ENCODE data around the gene EZH1.
A peak's percentile ranks its signal among the peaks of the same experiment; 100 is the strongest.

EZH1 gene

DNA sequence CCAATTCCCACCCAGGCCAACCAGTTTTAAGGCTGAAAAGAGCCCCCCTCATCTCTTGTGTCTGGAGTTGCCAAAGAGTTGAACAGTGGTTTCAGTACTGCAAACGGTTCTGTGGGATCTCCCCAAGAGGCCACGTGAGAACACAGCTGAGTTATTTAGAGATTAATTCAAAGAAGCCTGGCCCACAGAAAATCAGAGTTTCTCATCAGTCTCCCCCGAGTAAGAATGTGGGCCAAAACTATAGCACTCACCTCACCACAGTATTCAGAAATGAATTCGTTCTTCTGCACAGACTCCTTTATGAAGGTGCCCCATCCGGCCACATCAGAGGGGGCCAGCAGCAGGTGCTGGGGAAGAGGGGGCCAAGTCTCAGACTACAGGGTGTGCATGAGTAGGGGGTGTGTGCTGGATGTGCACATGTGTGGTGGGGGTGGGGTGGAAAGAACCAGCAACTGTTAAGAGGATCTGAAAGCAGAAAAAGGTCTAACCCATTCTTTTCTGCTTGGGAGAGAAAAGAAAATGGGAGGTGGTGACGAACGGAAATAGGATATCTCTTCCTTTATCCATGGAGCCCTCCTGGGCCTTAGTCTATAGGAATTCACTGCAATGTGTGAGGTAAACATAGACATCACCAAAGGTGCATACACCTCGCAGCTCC is 39.9 kb downstream of the EZH1 start:
- TF ChIP-seq, protein P1, sequence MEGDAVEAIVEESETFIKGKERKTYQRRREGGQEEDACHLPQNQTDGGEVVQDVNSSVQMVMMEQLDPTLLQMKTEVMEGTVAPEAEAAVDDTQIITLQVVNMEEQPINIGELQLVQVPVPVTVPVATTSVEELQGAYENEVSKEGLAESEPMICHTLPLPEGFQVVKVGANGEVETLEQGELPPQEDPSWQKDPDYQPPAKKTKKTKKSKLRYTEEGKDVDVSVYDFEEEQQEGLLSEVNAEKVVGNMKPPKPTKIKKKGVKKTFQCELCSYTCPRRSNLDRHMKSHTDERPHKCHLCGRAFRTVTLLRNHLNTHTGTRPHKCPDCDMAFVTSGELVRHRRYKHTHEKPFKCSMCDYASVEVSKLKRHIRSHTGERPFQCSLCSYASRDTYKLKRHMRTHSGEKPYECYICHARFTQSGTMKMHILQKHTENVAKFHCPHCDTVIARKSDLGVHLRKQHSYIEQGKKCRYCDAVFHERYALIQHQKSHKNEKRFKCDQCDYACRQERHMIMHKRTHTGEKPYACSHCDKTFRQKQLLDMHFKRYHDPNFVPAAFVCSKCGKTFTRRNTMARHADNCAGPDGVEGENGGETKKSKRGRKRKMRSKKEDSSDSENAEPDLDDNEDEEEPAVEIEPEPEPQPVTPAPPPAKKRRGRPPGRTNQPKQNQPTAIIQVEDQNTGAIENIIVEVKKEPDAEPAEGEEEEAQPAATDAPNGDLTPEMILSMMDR (IDR thresholded peaks at IDR 0.05; ENCODE audit: insufficient read depth, low read depth, low read length, missing control alignments), result no peak
- no peak overlapping the region for H3K4me3 ChIP-seq (ENCODE audit: low read depth, low read length)
- DNase-seq (ENCODE audit: low read depth), result peak; percentile 97

DNA sequence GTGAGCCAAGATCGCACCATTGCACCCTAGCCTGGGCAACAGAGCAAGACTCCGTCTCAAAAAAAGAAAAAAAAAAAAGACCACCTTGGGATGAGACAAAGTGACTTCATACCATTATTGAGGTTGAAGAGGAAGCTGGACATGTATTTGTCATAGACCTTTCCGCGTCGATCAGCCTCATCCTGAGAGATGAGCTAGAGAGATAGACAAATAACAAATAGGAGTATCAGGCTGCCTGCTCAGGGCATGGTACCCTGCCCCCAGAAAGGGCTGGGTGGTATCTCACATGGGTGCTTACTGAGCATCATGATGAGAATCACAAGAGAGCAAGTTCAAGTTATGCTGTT is 40.4 kb downstream of the EZH1 start:
- no peak overlapping the region for H3K4me3 ChIP-seq (ENCODE audit: low read depth, low read length)
- no peak for DNase-seq (ENCODE audit: low read depth)
- TF ChIP-seq, protein P1 (IDR thresholded peaks at IDR 0.05; ENCODE audit: insufficient read depth, low read depth, low read length, missing control alignments), result no peak

DNA sequence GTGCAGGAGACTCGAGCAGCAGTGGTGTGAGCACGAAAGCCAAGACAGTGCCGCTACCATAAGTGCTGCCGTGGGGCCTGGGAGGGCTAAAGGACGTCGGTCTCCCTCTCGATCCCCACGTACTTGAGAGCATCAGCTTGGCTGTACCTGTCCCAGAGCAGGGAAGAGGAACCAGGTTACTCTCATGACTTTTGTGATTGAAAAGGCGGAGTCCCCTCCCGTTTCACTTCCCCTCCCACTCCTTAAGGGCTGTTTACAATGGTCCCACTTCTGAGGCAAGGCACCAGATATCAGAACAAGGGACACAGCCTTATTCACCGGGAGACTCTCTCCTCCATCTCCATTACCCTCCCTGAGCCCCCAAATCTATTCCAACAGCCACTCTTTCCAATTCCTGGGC is 42.4 kb downstream of the EZH1 start:
- TF ChIP-seq, protein P1 (IDR thresholded peaks at IDR 0.05; ENCODE audit: insufficient read depth, low read depth, low read length, missing control alignments), result no peak
- no peak overlapping the region for H3K4me3 ChIP-seq (ENCODE audit: low read depth, low read length)
- DNase-seq (ENCODE audit: low read depth), result peak; percentile 44

DNA sequence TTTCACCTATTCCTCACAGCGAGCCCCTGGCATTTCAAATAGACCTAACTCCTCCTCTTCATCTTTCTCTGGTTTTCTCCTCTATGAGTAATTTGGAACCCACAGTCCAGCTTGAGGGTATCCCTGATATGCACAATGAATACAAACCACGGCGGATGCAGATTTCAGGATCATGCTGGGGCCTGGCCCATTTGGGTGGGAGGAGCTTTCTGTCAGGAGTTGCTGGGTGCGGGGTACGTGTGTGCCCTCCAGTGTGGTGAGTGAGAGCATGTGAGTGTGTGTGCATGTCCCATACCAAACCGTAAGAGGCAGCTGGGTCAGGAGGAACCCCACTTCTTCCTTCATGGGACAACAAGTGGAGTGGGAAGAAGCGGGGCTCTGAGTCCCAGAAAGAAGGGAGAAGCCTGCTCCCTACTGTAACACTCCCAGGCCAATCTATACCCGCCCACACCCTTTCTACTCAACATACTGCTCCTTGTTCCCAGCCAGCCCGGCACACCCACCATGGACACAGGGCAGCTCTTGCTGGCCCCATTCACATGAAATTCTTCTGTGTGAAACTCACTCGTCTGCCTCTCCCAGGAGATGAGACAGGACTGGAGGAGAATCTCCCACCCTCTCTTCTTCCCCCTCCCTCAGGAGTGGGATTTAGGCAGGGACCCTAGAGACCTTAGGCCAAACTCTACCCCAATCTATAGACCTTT is 44.1 kb downstream of the EZH1 start:
- H3K4me3 ChIP-seq (ENCODE audit: low read depth, low read length), result no peak overlapping the region
- TF ChIP-seq, protein P1 (IDR thresholded peaks at IDR 0.05; ENCODE audit: insufficient read depth, low read depth, low read length, missing control alignments), result no peak
- DNase-seq (ENCODE audit: low read depth), result no peak

DNA sequence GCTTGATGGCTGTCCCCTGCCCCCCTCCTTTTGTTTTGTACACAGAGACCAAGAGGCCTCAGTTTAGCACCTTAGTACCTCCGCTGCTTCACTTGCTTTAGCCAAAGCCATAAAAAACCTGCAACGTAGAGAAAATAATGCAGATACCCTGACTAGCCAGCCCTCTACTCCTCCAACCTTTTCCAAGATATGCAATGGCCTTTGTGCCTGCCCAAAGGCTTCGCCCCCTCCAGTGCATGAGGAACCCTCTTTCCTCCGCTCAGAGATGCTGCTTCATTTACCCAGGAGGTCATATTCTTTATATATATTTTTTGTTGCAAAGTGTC is 45.5 kb downstream of the EZH1 start:
- TF ChIP-seq, protein P1 (IDR thresholded peaks at IDR 0.05; ENCODE audit: insufficient read depth, low read depth, low read length, missing control alignments), result no peak
- no peak for DNase-seq (ENCODE audit: low read depth)

DNA sequence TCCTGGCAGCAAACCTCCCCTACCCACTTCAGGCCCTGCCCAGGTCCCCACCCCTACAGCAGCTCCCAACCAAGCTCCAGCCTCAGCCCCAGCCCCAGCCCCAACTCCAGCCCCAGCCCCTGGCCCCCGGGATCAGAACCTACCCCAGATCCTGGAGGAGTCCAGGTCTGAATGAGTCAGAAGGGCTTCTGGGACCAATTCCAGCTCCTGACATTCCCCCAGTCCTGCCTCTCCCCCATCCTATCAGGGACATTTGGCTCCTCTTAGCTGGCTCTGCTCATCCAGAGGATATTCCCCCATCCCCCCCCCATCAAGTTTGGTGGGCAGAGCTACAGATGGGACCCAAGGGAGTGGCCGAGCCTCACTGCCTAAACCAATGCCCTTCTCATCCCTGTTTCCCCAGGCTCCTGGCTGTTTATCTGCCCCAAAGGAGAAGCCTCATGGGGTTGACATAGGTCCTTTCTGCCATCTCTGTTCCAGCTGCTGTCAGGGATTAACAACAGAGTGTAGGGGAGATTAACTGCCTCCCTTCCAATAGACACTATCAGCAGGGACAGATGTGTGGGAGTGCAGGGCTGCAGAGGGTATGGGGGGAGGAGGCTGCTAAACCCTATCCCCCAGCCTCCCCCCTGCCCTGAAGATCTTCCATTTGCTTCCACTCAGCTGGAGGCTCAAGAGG is 46.0 kb downstream of the EZH1 start:
- TF ChIP-seq, protein P1 (IDR thresholded peaks at IDR 0.05; ENCODE audit: insufficient read depth, low read depth, low read length, missing control alignments), result no peak
- DNase-seq (ENCODE audit: low read depth), result no peak
- H3K4me3 ChIP-seq (ENCODE audit: low read depth, low read length), result no peak overlapping the region

More for the DNA sequence above, 45.5 kb downstream of the EZH1 start:
- no peak overlapping the region for H3K4me3 ChIP-seq (ENCODE audit: low read depth, low read length)
